Measurements from ENCODE around the gene DCPS. TPM values are rescaled to one million over a fixed set of nuclear protein-coding genes. Genes with fewer than 3 reads are reported as not detected.
"Not testable (repeated sequence)": the region's sequence is repeated elsewhere in the genome, so short reads cannot be mapped to it uniquely, and the experiment has no call there.

The DCPS gene
- total RNA-seq, 1 donor from 2014 or later: 38.8 TPM

GRCh38 chr11:126374562-126375300, 70.9 kb downstream of the DCPS start:
- intact Hi-C loops (cut with micrococcal nuclease): not testable (repeated sequence)

- intact Hi-C loops (cut with micrococcal nuclease): no loop called here
These were observed 71.9 kb downstream of the DCPS start for GRCh38 chr11:126375726-126376125.

- intact Hi-C loops (cut with micrococcal nuclease): no loop called here
These were observed 74.9 kb downstream of the DCPS start for GRCh38 chr11:126378763-126379162.

- intact Hi-C loops (cut with micrococcal nuclease): no loop called here
These were observed 77.0 kb downstream of the DCPS start for GRCh38 chr11:126380909-126381308.

GRCh38 chr11:126381960-126382359, 78.1 kb downstream of the DCPS start:
- intact Hi-C loops (cut with micrococcal nuclease): not testable (repeated sequence)

GRCh38 chr11:126382641-126383040, 78.8 kb downstream of the DCPS start:
- intact Hi-C loops (cut with micrococcal nuclease): not testable (repeated sequence)

- intact Hi-C loops (cut with micrococcal nuclease): no loop called here
These were observed 79.8 kb downstream of the DCPS start for GRCh38 chr11:126383339-126384335.

GRCh38 chr11:126384449-126385070, 80.7 kb downstream of the DCPS start:
- intact Hi-C loops (cut with micrococcal nuclease): no loop called here

- intact Hi-C loops (cut with micrococcal nuclease): no loop called here
These were observed 82.3 kb downstream of the DCPS start for GRCh38 chr11:126385991-126386728.

- intact Hi-C loops (cut with micrococcal nuclease): not testable (repeated sequence)
These were observed 82.8 kb downstream of the DCPS start for GRCh38 chr11:126386729-126387071.

GRCh38 chr11:126387857-126388256, 84.0 kb downstream of the DCPS start:
- intact Hi-C loops (cut with micrococcal nuclease): no loop called here

GRCh38 chr11:126390272-126390867, 86.5 kb downstream of the DCPS start:
- intact Hi-C loops (cut with micrococcal nuclease): no loop called here

GRCh38 chr11:126391286-126391954, 87.6 kb downstream of the DCPS start:
- intact Hi-C loops (cut with micrococcal nuclease): no loop called here

GRCh38 chr11:126391970-126392632, 88.2 kb downstream of the DCPS start:
- intact Hi-C loops (cut with micrococcal nuclease): no loop called here

GRCh38 chr11:126392633-126393013, 88.8 kb downstream of the DCPS start:
- intact Hi-C loops (cut with micrococcal nuclease): no loop called here

GRCh38 chr11:126393143-126393542, 89.3 kb downstream of the DCPS start:
- intact Hi-C loops (cut with micrococcal nuclease): no loop called here

- intact Hi-C loops (cut with micrococcal nuclease): no loop called here
These were observed 90.2 kb downstream of the DCPS start for GRCh38 chr11:126394036-126394435.

- intact Hi-C loops (cut with micrococcal nuclease): not testable (repeated sequence)
These were observed 90.8 kb downstream of the DCPS start for GRCh38 chr11:126394634-126395072.

All from T-helper 2 cell treated with Interferon-gamma antibody and Interleukin-4, amounts not matched to agents 100 ng/mL and 5 ng/mL, for 36 hours (primary cell).